PC-9 (cell line): ENCODE results near the gene ELMO2. TPM values are rescaled to one million over a fixed set of nuclear protein-coding genes. Genes with fewer than 3 reads are reported as not detected.

ENCODE experiments used
- BruUV-seq: library from RNA; stranded (reverse); fragments of 400-500 nt; replicated peaks from 2 replicates; lab custom pipeline; 2021; lab: Mats Ljungman, UMichigan
- CTCF ChIA-PET: fragments of 300-600 bp; sonication (Branson Sonifier 250); formaldehyde crosslinking; loops from one replicate; lab custom pipeline; 2022; ENCODE audit warnings: antibody characterized with exemption; lab: Charles Lee
- POLR2A ChIA-PET: fragments of 300-600 bp; sonication (Branson Sonifier 250); formaldehyde crosslinking; loops from one replicate; lab custom pipeline; 2022; ENCODE audit warnings: antibody characterized with exemption; ENCODE audit not compliant: unreplicated experiment; lab: Charles Lee
- DNase-seq, 2 experiments: peaks; one replicate each; pipeline versions ENCODE4 v3.0.0 to v3.0.0-alpha.2; 2015 to 2022; ENCODE audit warnings: mixed read lengths in 1 of 2
- H2AFZ ChIP-seq: fragments of 200-600 bp; sonication (generic); 2 replicates; pipeline ENCODE4 v1.8.1; 2017; ENCODE audit warnings: antibody characterized with exemption
- H3F3A ChIP-seq: fragments of 200-600 bp; sonication (generic); 2 replicates; pipeline ENCODE4 v1.8.1; 2017; ENCODE audit warnings: antibody characterized with exemption, mild to moderate bottlenecking, low read depth; ENCODE audit not compliant: insufficient read depth
- H3K27ac ChIP-seq: fragments of 200-600 bp; sonication (generic); 2 replicates; pipeline ENCODE4 v1.6.1; 2016; ENCODE audit warnings: mixed run types
- H3K27me3 ChIP-seq: fragments of 200-600 bp; sonication (generic); 2 replicates; pipeline ENCODE4 v1.6.1; 2016; ENCODE audit warnings: low read depth, mixed run types; ENCODE audit not compliant: insufficient read depth
- H3K36me3 ChIP-seq: fragments of 200-600 bp; sonication (generic); 2 replicates; pipeline ENCODE4 v1.6.1; 2016; ENCODE audit warnings: low read depth, mixed run types
- H3K4me1 ChIP-seq: fragments of 200-600 bp; sonication (generic); replicated peaks from 2 replicates; pipeline ENCODE4 v1.6.1; 2016; ENCODE audit warnings: mixed run types; ENCODE audit not compliant: insufficient read depth
- H3K4me2 ChIP-seq: fragments of 200-600 bp; sonication (generic); 2 replicates; pipeline ENCODE4 v1.6.1; 2017; ENCODE audit warnings: mixed run types
- H3K4me3 ChIP-seq: fragments of 200-600 bp; sonication (generic); 2 replicates; pipeline ENCODE4 v1.6.1; 2016; ENCODE audit warnings: mixed run types
- H3K79me2 ChIP-seq: fragments of 200-600 bp; sonication (generic); 2 replicates; pipeline ENCODE4 v1.6.1; 2017; ENCODE audit warnings: low read depth, mixed run types
- H3K9me2 ChIP-seq: fragments of 200-600 bp; sonication (generic); 2 replicates; pipeline ENCODE4 v1.8.1; 2017; ENCODE audit warnings: mild to moderate bottlenecking; ENCODE audit not compliant: insufficient read depth
- H3K9me3 ChIP-seq: fragments of 200-600 bp; sonication (generic); 2 replicates; pipeline ENCODE4 v1.8.1; 2016; ENCODE audit warnings: low read depth; ENCODE audit not compliant: insufficient read depth
- H4K20me1 ChIP-seq: fragments of 200-600 bp; sonication (generic); 2 replicates; pipeline ENCODE4 v1.8.1; 2017; ENCODE audit not compliant: insufficient read depth
- CTCF ChIP-seq: fragments of 200-600 bp; sonication (generic); conservative IDR thresholded peaks from 2 replicates; pipeline ENCODE4 v1.6.1; 2017; ENCODE audit warnings: mixed run types, antibody characterized with exemption, mild to moderate bottlenecking, moderate library complexity
- EZH2 ChIP-seq: fragments of 200-600 bp; sonication (generic); IDR thresholded peaks from 2 replicates; pipeline ENCODE4 v1.8.0; 2017; ENCODE audit warnings: antibody characterized with exemption, low read depth
- intact Hi-C: fragments of 100-400 bp; cut with micrococcal nuclease; formaldehyde crosslinking; loops from one replicate; pipeline ENCODE4 v1.10.0; 2022; ENCODE audit not compliant: unreplicated experiment
- total RNA-seq: library from RNA; stranded (reverse); gene quantifications from 2 replicates; pipeline ENCODE4 v1.2.3, GENCODE V29; 2021

The ELMO2 gene
- total RNA-seq, 1 experiment from 2014 or later, result 29.4 TPM

GRCh38 chr20:46420878-46421277 lies 14.5 kb upstream of the ELMO2 start:
- intact Hi-C loops, result no loop called here
- TF ChIP-seq EZH2 (no peak), CTCF (no peak)
- no peaks in the 10 kb centered on the region for H3K9me2 ChIP-seq
- H3K9me3 ChIP-seq, result no peaks in the 10 kb centered on the region
- H3K4me1 ChIP-seq, result no peaks in the 10 kb centered on the region
- no TSS peak for BruUV-seq
- no peak overlapping the region for H3K4me2 ChIP-seq
- no peaks in the 10 kb centered on the region for H3K36me3 ChIP-seq
- H3K4me3 ChIP-seq, result no peak overlapping the region
- DNase-seq, result no peak
- peaks cover 79% of the 10 kb centered on the region for H3K27me3 ChIP-seq
- no peaks in the 10 kb centered on the region for H4K20me1 ChIP-seq
- ChIA-PET CTCF (no interaction called here), POLR2A (interaction anchor here (0.6 kb wide), 1 partner anchor 559 kb away, joined by 4 read pairs; no protein-coding TSS in a partner anchor)
- H2AFZ ChIP-seq, result no peak overlapping the region
- no peak overlapping the region for H3K27ac ChIP-seq
- H3F3A ChIP-seq, result no peaks in the 10 kb centered on the region
- no peaks in the 10 kb centered on the region for H3K79me2 ChIP-seq

- no peak overlapping the region for H3K27ac ChIP-seq
- POLR2A ChIA-PET, result no interaction called here
Measured at GRCh38 chr20:46419882-46420281, 13.5 kb upstream of the ELMO2 start.

GRCh38 chr20:46416839-46417238 lies 10.4 kb upstream of the ELMO2 start:
- Histone ChIP-seq H3K27ac (no peak overlapping the region), H3K4me1 (no peaks in the 10 kb centered on the region), H3K9me2 (no peaks in the 10 kb centered on the region), H4K20me1 (no peaks in the 10 kb centered on the region), H3K4me3 (no peak overlapping the region), H2AFZ (no peak overlapping the region), H3F3A (no peaks in the 10 kb centered on the region), H3K36me3 (no peaks in the 10 kb centered on the region), H3K79me2 (no peaks in the 10 kb centered on the region), H3K27me3 (peaks cover 90% of the 10 kb centered on the region), H3K9me3 (no peaks in the 10 kb centered on the region), H3K4me2 (no peak overlapping the region)
- no peak for DNase-seq
- ChIA-PET POLR2A (no interaction called here), CTCF (no interaction called here)
- no TSS peak for BruUV-seq
- no peak for TF ChIP-seq CTCF
- TF ChIP-seq EZH2, result no peak
- intact Hi-C loops, result no loop called here

More at GRCh38 chr20:46419882-46420281, 13.5 kb upstream of the ELMO2 start:
- Histone ChIP-seq H3K4me3 (no peak overlapping the region), H3K9me2 (no peaks in the 10 kb centered on the region), H3K4me1 (no peaks in the 10 kb centered on the region), H3K9me3 (no peaks in the 10 kb centered on the region), H3K36me3 (no peaks in the 10 kb centered on the region), H3K4me2 (no peak overlapping the region), H3F3A (no peaks in the 10 kb centered on the region), H3K27me3 (peaks cover 86% of the 10 kb centered on the region), H4K20me1 (no peaks in the 10 kb centered on the region), H2AFZ (no peak overlapping the region), H3K79me2 (no peaks in the 10 kb centered on the region)
- CTCF ChIA-PET, result no interaction called here
- TF ChIP-seq CTCF (no peak), EZH2 (no peak)
- intact Hi-C loops, result no loop called here
- DNase-seq, result no peak
- BruUV-seq, result no TSS peak
